ENCODE measurements around the gene SBF2.

- TF ChIP-seq POLR2A (IDR thresholded peaks at IDR 0.05) (no peak), CTCF (IDR thresholded peaks at IDR 0.05) (no peak)
Observed at GRCh38 chr11:10291801-10292638, 2.0 kb downstream of the SBF2 start.
